H1 (cell line): ENCODE results near the gene SPTBN5. TPM values are rescaled to one million over a fixed set of nuclear protein-coding genes. Genes with fewer than 3 reads are reported as not detected.

ENCODE experiments used
- CTCF ChIA-PET: fragments of 300-600 bp; sonication (Branson Sonifier 250); formaldehyde crosslinking; loops from one replicate; lab custom pipeline; 2021; ENCODE audit not compliant: partially characterized antibody; lab: Charles Lee
- POLR2A ChIA-PET: fragments of 300-600 bp; sonication (Branson Sonifier 250); formaldehyde crosslinking; loops from one replicate; lab custom pipeline; 2021; ENCODE audit warnings: inconsistent platforms; ENCODE audit not compliant: partially characterized antibody; lab: Charles Lee
- DNase-seq, 2 experiments: peaks; one replicate each; pipeline versions ENCODE4 v3.0.0 to v3.0.0-alpha.2; 2010 to 2022; ENCODE audit warnings: low spot score in 2 of 2, low read depth in 1 of 2, mixed read lengths in 1 of 2
- FAIRE-seq: peaks from 2 replicates; lab custom pipeline; 2011; peaks lifted over from hg19 to GRCh38; lab: Jason Lieb, UNC
- H2AFZ ChIP-seq: 2 replicates; pipeline ENCODE4 v1.8.1; 2012; ENCODE audit warnings: low read length, inconsistent platforms
- H2AK5ac ChIP-seq: 2 replicates; pipeline ENCODE4 v1.6.1; 2013; ENCODE audit warnings: low read depth, low read length
- H2BK120ac ChIP-seq: replicated peaks from 2 replicates; pipeline ENCODE3; 2013; ENCODE audit warnings: low read depth, low read length, inconsistent platforms
- H2BK12ac ChIP-seq: 2 replicates; pipeline ENCODE4 v1.6.1; 2013; ENCODE audit warnings: low read depth, low read length
- H2BK15ac ChIP-seq: 2 replicates; pipeline ENCODE4 v1.6.1; 2013; ENCODE audit warnings: low read length
- H2BK20ac ChIP-seq: 2 replicates; pipeline ENCODE4 v1.6.1; 2013; ENCODE audit warnings: low read length
- H2BK5ac ChIP-seq: 2 replicates; pipeline ENCODE4 v1.6.1; 2013; ENCODE audit warnings: low read depth, low read length
- H3K14ac ChIP-seq: 2 replicates; pipeline ENCODE4 v1.6.1; 2013; ENCODE audit warnings: inconsistent platforms; ENCODE audit not compliant: insufficient read length
- H3K18ac ChIP-seq: 2 replicates; pipeline ENCODE4 v1.6.1; 2013; ENCODE audit warnings: low read length; ENCODE audit errors: extremely low read depth
- H3K23ac ChIP-seq: 2 replicates; pipeline ENCODE4 v1.6.1; 2013; ENCODE audit warnings: inconsistent platforms; ENCODE audit not compliant: insufficient read length
- H3K23me2 ChIP-seq: 2 replicates; pipeline ENCODE4 v1.6.1; 2013; ENCODE audit warnings: low read depth, low read length
- H3K27ac ChIP-seq: 2 replicates; pipeline ENCODE4 v1.6.1; 2011; ENCODE audit warnings: low read depth, low read length, inconsistent platforms
- H3K27me3 ChIP-seq, 4 experiments: replicated peaks in 1 of 4; 1 replicate in 1 of 4; 2 replicates in 3 of 4; pipeline versions ENCODE4 v1.6.1 to v1.8.1; 2011 to 2013; ENCODE audit warnings: low read length in 3 of 4, mild to moderate bottlenecking in 3 of 4, inconsistent platforms in 2 of 4, mixed read lengths in 2 of 4, moderate library complexity in 1 of 4; ENCODE audit not compliant: control insufficient read depth in 3 of 4, insufficient read depth in 3 of 4; ENCODE audit errors: extremely low read depth in 1 of 4
- H3K36me3 ChIP-seq, 4 experiments: 2 replicates each; pipeline versions ENCODE4 v1.6.1 to v1.8.1; 2011 to 2013; ENCODE audit warnings: mild to moderate bottlenecking in 4 of 4, low read length in 3 of 4, moderate library complexity in 2 of 4, control low read depth in 1 of 4, inconsistent platforms in 1 of 4; ENCODE audit not compliant: insufficient read depth in 4 of 4, control insufficient read depth in 2 of 4
- H3K4ac ChIP-seq: replicated peaks from 2 replicates; pipeline ENCODE3; 2013; ENCODE audit warnings: low read length, low read depth, mixed read lengths, inconsistent platforms; ENCODE audit not compliant: insufficient read length
- H3K4me1 ChIP-seq, 4 experiments: replicated peaks in 1 of 4; 1 replicate in 1 of 4; 2 replicates in 3 of 4; pipeline versions ENCODE4 v1.6.1 to v1.8.1; 2011 to 2013; ENCODE audit warnings: low read length in 3 of 4, inconsistent platforms in 2 of 4, mixed read lengths in 1 of 4; ENCODE audit not compliant: insufficient read depth in 4 of 4, control insufficient read depth in 3 of 4
- H3K4me2 ChIP-seq, 2 experiments: 2 replicates each; pipeline versions ENCODE4 v1.6.1 to v1.8.1; 2011 to 2013; ENCODE audit warnings: low read depth in 2 of 2, low read length in 2 of 2, control low read depth in 1 of 2, inconsistent platforms in 1 of 2, mild to moderate bottlenecking in 1 of 2; ENCODE audit not compliant: insufficient read depth in 1 of 2
- H3K4me3 ChIP-seq, 4 experiments: fragments of 200-600, 300-600 bp in 1 of 4; sonication (generic), shearing (Covaris generic), sonication (Bioruptor Twin) in 1 of 4; 2 replicates each; pipeline versions ENCODE4 v1.5.1 to v1.8.1; 2011 to 2016; ENCODE audit warnings: low read length in 4 of 4, low read depth in 3 of 4, control low read depth in 2 of 4, inconsistent platforms in 2 of 4, mild to moderate bottlenecking in 2 of 4, mixed read lengths in 1 of 4, moderate library complexity in 1 of 4; ENCODE audit not compliant: insufficient read depth in 2 of 4; ENCODE audit errors: extremely low read depth in 1 of 4
- H3K56ac ChIP-seq: replicated peaks from 2 replicates; pipeline ENCODE3; 2013; ENCODE audit warnings: low read depth, mild to moderate bottlenecking, mixed read lengths, low read length, inconsistent platforms; ENCODE audit not compliant: insufficient read length
- H3K79me1 ChIP-seq: 2 replicates; pipeline ENCODE4 v1.6.1; 2013; ENCODE audit warnings: low read depth, low read length, control low read depth
- H3K79me2 ChIP-seq, 2 experiments: 2 replicates each; pipeline versions ENCODE4 v1.6.1 to v1.8.1; 2012 to 2013; ENCODE audit warnings: low read length in 2 of 2, mild to moderate bottlenecking in 2 of 2, inconsistent platforms in 1 of 2; ENCODE audit not compliant: insufficient read depth in 2 of 2, control insufficient read depth in 1 of 2
- H3K9ac ChIP-seq, 4 experiments: replicated peaks in 1 of 4; 1 replicate in 1 of 4; 2 replicates in 3 of 4; pipeline versions ENCODE4 v1.6.1 to v1.8.1; 2011 to 2013; ENCODE audit warnings: low read depth in 3 of 4, low read length in 3 of 4, control low read depth in 2 of 4, mild to moderate bottlenecking in 2 of 4, moderate library complexity in 2 of 4, inconsistent platforms in 1 of 4; ENCODE audit errors: extremely low read depth in 1 of 4
- H3K9me3 ChIP-seq, 2 experiments: 2 replicates each; pipeline versions ENCODE4 v1.6.1 to v1.8.1; 2012 to 2013; ENCODE audit warnings: mild to moderate bottlenecking in 2 of 2, moderate library complexity in 2 of 2, control low read depth in 1 of 2, inconsistent platforms in 1 of 2, low read depth in 1 of 2, low read length in 1 of 2, mixed read lengths in 1 of 2; ENCODE audit not compliant: insufficient read depth in 2 of 2
- H4K20me1 ChIP-seq, 2 experiments: replicated peaks in 1 of 2; 2 replicates each; pipeline versions ENCODE3 to v1.8.1; 2011 to 2013; ENCODE audit warnings: inconsistent platforms in 2 of 2, low read length in 2 of 2, mild to moderate bottlenecking in 1 of 2; ENCODE audit not compliant: insufficient read depth in 2 of 2, control insufficient read depth in 1 of 2
- H4K5ac ChIP-seq: 2 replicates; pipeline ENCODE4 v1.6.1; 2013; ENCODE audit warnings: low read length, low read depth, mixed read lengths, inconsistent platforms; ENCODE audit not compliant: insufficient read length
- H4K8ac ChIP-seq: 2 replicates; pipeline ENCODE4 v1.8.0; 2013; ENCODE audit warnings: mild to moderate bottlenecking, moderate library complexity, low read length, inconsistent platforms; ENCODE audit not compliant: insufficient read depth; ENCODE audit errors: extremely low read depth
- H4K91ac ChIP-seq: replicated peaks from 2 replicates; pipeline ENCODE3; 2013; ENCODE audit warnings: low read length, mixed read lengths, inconsistent platforms; ENCODE audit not compliant: insufficient read length
- ASH2L ChIP-seq: fragments of 200-600, 300-600 bp; sonication (generic); IDR thresholded peaks from one replicate; pipeline ENCODE4 v1.7.1; 2017; ENCODE audit warnings: low read length
- BRCA1 ChIP-seq: IDR thresholded peaks from 2 replicates; pipeline ENCODE4 v1.6.1; 2012; ENCODE audit warnings: low read depth, low read length, improper control_type of control experiment
- CBX8 ChIP-seq: fragments of 300-800, 300-1000 bp; sonication (generic); IDR thresholded peaks from 2 replicates; pipeline ENCODE4 v1.7.1; 2016; ENCODE audit warnings: low read depth, low read length, borderline replicate concordance
- HDAC2 ChIP-seq, 2 experiments: fragments of 300-600 bp in 1 of 2; sonication (generic) in 1 of 2; IDR thresholded peaks; 2 replicates each; pipeline ENCODE4 v1.6.1; 2011 to 2012; ENCODE audit warnings: low read depth in 2 of 2, low read length in 2 of 2, mild to moderate bottlenecking in 2 of 2, moderate library complexity in 2 of 2, borderline replicate concordance in 1 of 2, inconsistent platforms in 1 of 2
- MAFK ChIP-seq: IDR thresholded peaks from 2 replicates; pipeline ENCODE4 v1.6.1; 2012; ENCODE audit warnings: low read depth, mild to moderate bottlenecking, improper control_type of control experiment, low read length
- PHF8 ChIP-seq: fragments of 200-600 bp; sonication (generic); conservative IDR thresholded peaks from 2 replicates; pipeline ENCODE4 v1.7.1; 2012; ENCODE audit warnings: low read depth, mild to moderate bottlenecking, inconsistent platforms, low read length, moderate library complexity
- POLR2AphosphoS5 ChIP-seq: IDR thresholded peaks from 2 replicates; pipeline ENCODE4 v1.6.1; 2011; ENCODE audit warnings: low read depth, low read length
- RNF2 ChIP-seq: fragments of 200-900, 300-1000 bp; sonication (generic); IDR thresholded peaks from 2 replicates; pipeline ENCODE4 v1.7.1; 2016; ENCODE audit warnings: borderline replicate concordance, low read depth, mild to moderate bottlenecking, antibody characterized with exemption, low read length; ENCODE audit not compliant: poor library complexity, severe bottlenecking; ENCODE audit errors: missing control alignments
- SAP30 ChIP-seq: fragments of 300-600 bp; sonication (generic); IDR thresholded peaks from 2 replicates; pipeline ENCODE4 v1.7.1; 2012; ENCODE audit warnings: low read length, moderate library complexity, mild to moderate bottlenecking, inconsistent platforms; ENCODE audit not compliant: insufficient read depth, insufficient replicate concordance
- SP4 ChIP-seq: IDR thresholded peaks from 2 replicates; pipeline ENCODE4 v1.6.1; 2012; ENCODE audit warnings: low read length, inconsistent platforms
- TEAD4 ChIP-seq: IDR thresholded peaks from 2 replicates; pipeline ENCODE4 v1.6.1; 2012; ENCODE audit warnings: low read depth, low read length, inconsistent platforms, mixed read lengths
- WGBS, 2 experiments: shearing (Covaris generic) in 1 of 2; methylation state at CpG; one replicate each; pipeline versions ENCODE4 v1.1.6 to v1.1.7; 2013 to 2015; ENCODE audit warnings: low lambda C conversion rate in 2 of 2, mixed read lengths in 2 of 2, inconsistent platforms in 1 of 2, low coverage in 1 of 2, missing lambda C conversion rate in 1 of 2; ENCODE audit not compliant: insufficient replicate concordance in 2 of 2, insufficient coverage in 1 of 2, insufficient read length in 1 of 2; ENCODE audit errors: extremely low coverage in 1 of 2, missing lambda C conversion rate in 1 of 2; 5-methylcytosine and 5-hydroxymethylcytosine counted together
- polyA plus RNA-seq, 7 experiments: library from polyadenylated mRNA; depleted of rRNA in 3 of 7; stranded (reverse) in 5 of 7; unstranded in 2 of 7; fragments of >200 nt in 5 of 7; fragments of 200-250 nt in 2 of 7; gene quantifications; 1 replicate in 5 of 7; 2 replicates in 1 of 7; 4 replicates in 1 of 7; pipeline versions ENCODE4 v1.2.1 to v1.2.3, GENCODE V29; 2011 to 2013; ENCODE audit warnings: missing spikeins in 2 of 7, mixed read lengths in 2 of 7
- total RNA-seq: library from RNA; stranded (reverse); fragmentation: NEBNext Ultra II Directional; extraction: Animal tissue kit (Norgen Biotek cat#: 25700); gene quantifications from 2 replicates; pipeline ENCODE4 v1.2.1, GENCODE V29; 2021

Gene SPTBN5
- total and polyA plus RNA-seq, 2 of the 8 experiments (the other 6 are each of a cell fraction or from before 2014, with no cell fraction given): 0.32 to 0.84 TPM

DNA sequence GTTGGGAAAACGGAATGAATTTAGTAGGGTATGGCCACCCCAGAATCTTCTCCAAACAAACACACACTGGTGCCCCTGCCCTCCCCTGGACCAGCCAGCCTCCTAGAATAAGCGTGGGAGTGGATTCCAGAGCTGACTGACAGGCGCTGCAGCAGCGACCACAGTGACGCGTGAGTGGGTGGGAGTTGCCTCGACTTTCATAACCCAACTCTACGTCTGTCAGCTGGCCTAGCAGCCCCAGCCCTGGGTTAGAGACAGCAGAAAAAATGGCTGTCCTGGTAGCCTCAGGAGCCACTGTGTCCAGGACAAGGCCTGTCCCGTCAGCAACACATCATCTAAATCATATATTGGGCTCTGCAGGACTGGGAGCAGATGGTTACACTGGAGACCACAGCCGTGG lies 45.2 kb downstream of the SPTBN5 start:
- Histone ChIP-seq H3K14ac (no peak overlapping the region), H3K4ac (no peak overlapping the region), H4K8ac (no peak overlapping the region), H2AK5ac (no peak overlapping the region), H4K5ac (no peak overlapping the region), H2BK12ac (no peak overlapping the region), H3K4me1 (no peaks in the 10 kb centered on the region; a peak in 2 of 7 replicates), H2BK120ac (no peak overlapping the region), H3K9me3 (no peaks in the 10 kb centered on the region), H3K4me2 (no peak overlapping the region), H2BK5ac (no peak overlapping the region), H3K9ac (no peak overlapping the region), H3K4me3 (no peak overlapping the region), H3K27me3 (no peaks in the 10 kb centered on the region), H2AFZ (no peak overlapping the region), H2BK20ac (no peak overlapping the region), H3K27ac (no peak overlapping the region), H3K56ac (no peak overlapping the region), H3K79me2 (no peaks in the 10 kb centered on the region), H3K36me3 (peaks cover 0 to 7% (median 2%) of the 10 kb centered on the region in 4 experiments; a peak in 3 of 8 replicates), H3K23ac (no peak overlapping the region), H4K20me1 (no peaks in the 10 kb centered on the region), H3K23me2 (0 out of 2 replicates have a peak, but pooled peaks cover 2% of the 10 kb centered on the region), H3K79me1 (no peaks in the 10 kb centered on the region), H2BK15ac (no peak overlapping the region), H4K91ac (no peak overlapping the region), H3K18ac (no peak overlapping the region)
- no peak for TF ChIP-seq MAFK
- no peak for TF ChIP-seq PHF8
- TF ChIP-seq HDAC2 (IDR thresholded peaks at IDR 0.05; ENCODE audit: borderline replicate concordance in 1 of 2, low read depth in 2 of 2, low read length in 2 of 2): no peak
- no peak for TF ChIP-seq SP4
- TF ChIP-seq POLR2AphosphoS5: no peak
- no peak for TF ChIP-seq ASH2L
- no peak for TF ChIP-seq TEAD4
- no peak for TF ChIP-seq RNF2
- no peak for TF ChIP-seq SAP30
- no peak for TF ChIP-seq BRCA1
- no peak for TF ChIP-seq CBX8
- DNase-seq (no peak), FAIRE-seq (no peak)
- CTCF ChIA-PET: interaction anchor here (0.5 to 6.7 kb wide), 2 partner anchors 17 to 192 kb away, joined by 3 to 30 read pairs; no protein-coding TSS in a partner anchor
- POLR2A ChIA-PET: interaction anchor here (0.6 to 7.2 kb wide), 2 partner anchors 8 to 327 kb away, joined by 3 to 45 read pairs; partner anchors contain the start of gene PLA2G4B
- WGBS, 2 experiments: 90% methylated on average over 10 of the region's 10 CpGs; no CpG with 5 or more reads in 1 of the 2 experiments
